Brain microvascular endothelial cell (primary cell): Measurements from ENCODE around the gene MICB.

Source experiments
- DNase-seq: peaks from one replicate; pipeline ENCODE4 v3.0.0-alpha.2; 2020
- H3K27ac ChIP-seq: fragments of 250-450 bp; sonication (Bioruptor Pico); 2 replicates; pipeline ENCODE4 v1.5.1; 2020; ENCODE audit warnings: mild to moderate bottlenecking, moderate library complexity
- H3K27me3 ChIP-seq: fragments of 250-450 bp; sonication (Bioruptor Pico); replicated peaks from 2 replicates; pipeline ENCODE4 v1.5.1; 2020; ENCODE audit warnings: mild to moderate bottlenecking
- H3K36me3 ChIP-seq: fragments of 250-450 bp; sonication (Bioruptor Pico); replicated peaks from 2 replicates; pipeline ENCODE4 v1.5.1; 2020; ENCODE audit warnings: mild to moderate bottlenecking
- H3K4me3 ChIP-seq: 2 replicates; pipeline ENCODE4 v1.5.1; 2011; ENCODE audit warnings: low read depth, mild to moderate bottlenecking, control low read depth, low read length, moderate library complexity
- in situ Hi-C: cut with HindIII; loops from 2 replicates; pipeline ENCODE4 v1.10.0; 2017; ENCODE audit warnings: low sequenced_read_pairs, low pct_ligation_motif_present
- TF ChIP-seq, protein P1 (sequence below): IDR thresholded peaks from 2 replicates; pipeline ENCODE4 v1.5.1; 2011; ENCODE audit warnings: low read depth, mild to moderate bottlenecking, moderate library complexity, low read length, control low read depth, inconsistent platforms; ENCODE audit errors: missing control alignments

MICB gene

DNA sequence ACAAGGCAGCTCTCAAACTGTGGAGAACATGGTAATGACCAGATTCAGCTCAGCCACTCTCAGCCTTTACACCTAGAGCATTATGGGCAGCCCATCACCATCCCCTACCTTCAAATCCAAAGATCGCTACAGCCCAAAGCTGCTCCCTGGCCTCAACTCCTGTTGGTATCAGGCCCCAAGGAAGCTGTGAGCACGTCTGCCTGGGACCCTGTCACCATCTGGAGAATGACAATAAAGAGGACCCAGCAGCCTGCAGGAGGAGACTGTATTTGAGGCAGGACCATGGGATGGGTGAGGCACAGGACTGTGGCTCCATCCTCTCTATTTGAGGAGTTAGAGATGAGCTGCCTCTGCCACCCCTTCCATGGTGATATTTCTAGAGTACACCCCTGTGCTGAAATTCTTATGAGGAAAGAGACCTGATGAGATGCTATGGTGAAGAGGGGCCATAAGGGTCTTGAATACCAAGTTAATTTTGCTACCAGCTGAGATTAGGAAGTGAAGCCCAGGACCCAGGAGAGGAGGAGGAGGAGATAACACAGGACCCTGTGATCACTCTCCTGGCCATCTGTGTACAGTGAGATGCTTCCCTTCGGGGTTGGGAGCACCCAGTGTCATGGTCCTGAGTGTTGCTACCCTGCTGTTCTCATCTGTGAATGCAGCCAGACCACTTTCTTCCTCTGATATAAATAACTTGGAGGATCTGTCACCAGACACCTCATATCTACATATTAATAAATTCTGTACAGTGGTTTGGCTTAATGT, 19.6 kb upstream of the MICB start:
- no peak overlapping the region for H3K27ac ChIP-seq
- H3K27me3 ChIP-seq: no peaks in the 10 kb centered on the region
- in situ Hi-C loops: no loop called here
- no peak for DNase-seq
- no peaks in the 10 kb centered on the region for H3K36me3 ChIP-seq
- no peak overlapping the region for H3K4me3 ChIP-seq
- TF ChIP-seq, protein P1, sequence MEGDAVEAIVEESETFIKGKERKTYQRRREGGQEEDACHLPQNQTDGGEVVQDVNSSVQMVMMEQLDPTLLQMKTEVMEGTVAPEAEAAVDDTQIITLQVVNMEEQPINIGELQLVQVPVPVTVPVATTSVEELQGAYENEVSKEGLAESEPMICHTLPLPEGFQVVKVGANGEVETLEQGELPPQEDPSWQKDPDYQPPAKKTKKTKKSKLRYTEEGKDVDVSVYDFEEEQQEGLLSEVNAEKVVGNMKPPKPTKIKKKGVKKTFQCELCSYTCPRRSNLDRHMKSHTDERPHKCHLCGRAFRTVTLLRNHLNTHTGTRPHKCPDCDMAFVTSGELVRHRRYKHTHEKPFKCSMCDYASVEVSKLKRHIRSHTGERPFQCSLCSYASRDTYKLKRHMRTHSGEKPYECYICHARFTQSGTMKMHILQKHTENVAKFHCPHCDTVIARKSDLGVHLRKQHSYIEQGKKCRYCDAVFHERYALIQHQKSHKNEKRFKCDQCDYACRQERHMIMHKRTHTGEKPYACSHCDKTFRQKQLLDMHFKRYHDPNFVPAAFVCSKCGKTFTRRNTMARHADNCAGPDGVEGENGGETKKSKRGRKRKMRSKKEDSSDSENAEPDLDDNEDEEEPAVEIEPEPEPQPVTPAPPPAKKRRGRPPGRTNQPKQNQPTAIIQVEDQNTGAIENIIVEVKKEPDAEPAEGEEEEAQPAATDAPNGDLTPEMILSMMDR: no peak

DNA sequence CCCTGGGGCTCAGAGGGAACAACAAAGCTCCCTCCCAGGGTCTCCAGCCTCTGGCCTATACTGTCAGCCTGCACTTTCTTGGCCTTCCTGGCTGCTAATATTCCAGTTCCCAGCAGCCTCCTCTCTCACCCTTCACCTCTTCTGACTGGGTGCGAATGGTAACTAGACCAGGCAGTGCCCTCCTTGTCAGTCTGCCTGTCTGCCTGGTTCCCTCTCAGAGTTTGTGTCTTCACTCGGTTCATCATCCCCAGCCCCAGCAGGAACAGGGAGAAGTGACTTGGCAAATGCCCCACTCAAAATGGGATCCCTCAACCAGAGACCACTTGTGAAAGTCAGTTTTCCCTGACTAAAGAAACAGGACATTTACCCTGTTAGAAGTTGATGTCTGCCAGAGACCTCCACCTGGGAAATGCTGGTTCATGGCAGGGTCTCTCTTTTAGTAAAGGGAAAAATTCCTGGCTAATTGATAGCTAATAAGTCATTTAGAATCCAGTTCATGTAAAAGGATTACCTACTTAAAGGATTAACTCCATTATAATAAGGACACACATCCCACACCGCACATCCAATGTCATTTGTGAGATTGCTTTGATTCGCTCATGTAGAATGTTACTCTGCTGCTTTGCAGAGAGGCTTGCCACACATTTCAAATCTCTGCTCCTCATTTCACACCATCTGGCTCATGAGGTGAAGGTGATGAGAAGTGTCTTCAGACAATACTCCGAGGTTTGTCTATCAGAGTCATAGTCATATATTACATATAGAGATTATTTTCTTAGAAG, 18.6 kb upstream of the MICB start:
- in situ Hi-C loops: no loop called here
- TF ChIP-seq, protein P1: no peak
- no peaks in the 10 kb centered on the region for H3K36me3 ChIP-seq

DNA sequence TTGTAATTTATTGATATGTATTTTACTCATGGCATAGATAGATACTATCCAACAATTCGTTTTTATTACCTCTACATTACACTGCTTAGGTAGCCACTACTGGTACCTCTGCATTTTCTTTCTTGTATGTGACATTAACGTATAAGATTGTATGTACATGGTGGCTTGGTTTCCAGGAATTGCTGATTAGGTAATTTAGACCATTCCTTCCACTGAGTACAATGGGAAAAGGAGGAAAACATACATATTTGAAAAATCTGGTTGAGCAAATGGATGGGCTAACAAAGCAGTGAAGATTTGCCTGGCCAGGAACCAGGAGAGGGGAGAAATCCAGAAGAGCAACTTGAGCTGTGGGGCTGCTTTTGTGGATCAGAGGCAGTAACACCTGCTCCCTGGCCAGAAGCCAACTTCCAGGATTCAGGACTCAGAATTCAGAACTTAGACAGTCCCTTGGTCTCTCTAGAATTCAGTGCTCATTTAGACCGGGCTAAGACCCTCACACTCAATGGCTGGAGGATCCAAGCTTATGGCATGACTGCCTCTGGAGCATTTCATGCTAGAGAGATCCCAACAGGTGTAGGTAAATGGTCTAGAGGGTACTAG, 17.9 kb upstream of the MICB start:
- no peak for DNase-seq
- H3K36me3 ChIP-seq: no peaks in the 10 kb centered on the region
- in situ Hi-C loops: no loop called here
- H3K4me3 ChIP-seq: no peak overlapping the region
- TF ChIP-seq, protein P1: no peak
- no peak overlapping the region for H3K27ac ChIP-seq
- no peaks in the 10 kb centered on the region for H3K27me3 ChIP-seq

More for the DNA sequence above, 18.6 kb upstream of the MICB start:
- DNase-seq: no peak
- Histone ChIP-seq H3K27me3 (no peaks in the 10 kb centered on the region), H3K4me3 (no peak overlapping the region), H3K27ac (no peak overlapping the region)

DNA sequence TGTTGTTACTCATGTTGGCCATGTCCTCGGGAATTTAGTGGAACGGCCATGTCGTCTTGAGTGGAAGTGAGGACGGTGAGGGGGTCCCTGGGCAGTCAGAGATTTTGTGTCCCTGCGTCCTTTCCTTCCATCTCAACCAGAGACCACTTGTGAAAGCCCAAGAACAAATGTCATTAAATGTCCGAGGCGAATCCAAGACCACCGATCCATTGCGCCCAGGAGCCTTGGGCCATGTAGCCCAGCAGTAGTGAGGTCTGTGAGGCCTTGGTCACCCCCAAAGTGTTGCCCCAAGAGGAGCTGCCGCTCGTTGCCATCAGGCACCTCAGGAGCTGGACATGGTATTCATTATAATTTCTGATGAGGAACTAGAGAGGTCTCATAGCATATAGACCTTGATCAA, 17.4 kb upstream of the MICB start:
- Histone ChIP-seq H3K27me3 (no peaks in the 10 kb centered on the region), H3K4me3 (no peak overlapping the region), H3K27ac (no peak overlapping the region), H3K36me3 (no peaks in the 10 kb centered on the region)
- TF ChIP-seq, protein P1: no peak
- no peak for DNase-seq
- in situ Hi-C loops: no loop called here

DNA sequence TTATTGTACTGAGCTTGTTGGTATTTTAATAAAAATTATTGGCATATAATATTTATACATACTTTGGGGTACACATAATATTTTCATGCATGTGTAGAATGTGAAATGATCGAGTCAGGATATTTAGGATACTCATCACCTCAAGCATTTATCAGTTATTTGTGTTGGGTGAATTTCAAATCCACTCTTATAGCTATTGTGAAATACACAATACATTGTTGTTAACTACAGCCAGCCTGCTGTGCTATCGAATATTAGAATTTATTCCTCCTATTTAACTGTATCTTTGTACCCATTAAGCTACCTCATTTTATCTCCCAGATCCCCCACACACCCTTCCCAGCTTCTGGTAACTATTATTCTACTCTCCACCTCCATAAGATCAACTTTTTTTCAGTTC, 14.6 kb upstream of the MICB start:
- Histone ChIP-seq H3K4me3 (no peak overlapping the region), H3K27me3 (no peaks in the 10 kb centered on the region), H3K27ac (no peak overlapping the region), H3K36me3 (no peaks in the 10 kb centered on the region)
- DNase-seq: no peak
- in situ Hi-C loops: no loop called here
- TF ChIP-seq, protein P1: no peak
